HepG2 (cell line): Measurements from ENCODE around the gene ADORA3. TPM values are rescaled to one million over a fixed set of nuclear protein-coding genes. Genes with fewer than 3 reads are reported as not detected.

Experiments
- ARNT ChIP-seq: fragments of 450-650 bp; IDR thresholded peaks from 2 replicates; pipeline ENCODE4 v1.6.1; 2017
- BHLHE40 ChIP-seq: IDR thresholded peaks from 2 replicates; pipeline ENCODE4 v1.6.1; 2011; ENCODE audit warnings: low read length, improper control_type of control experiment
- FLYWCH1 ChIP-seq: sonication (generic); formaldehyde crosslinking; IDR thresholded peaks from 2 replicates; pipeline ENCODE4 v1.8.1; 2023; ENCODE audit warnings: mild to moderate bottlenecking, missing genetic modification reagents
- FOXA1 ChIP-seq, 2 experiments: fragments of 450-650 bp in 1 of 2; sonication (generic) in 1 of 2; formaldehyde crosslinking in 1 of 2; IDR thresholded peaks; 2 replicates each; pipeline versions ENCODE4 v1.4.0 to v1.6.1; 2016 to 2020; ENCODE audit warnings: missing genetic modification reagents in 1 of 2
- GATAD2A ChIP-seq: IDR thresholded peaks from 2 replicates; pipeline ENCODE4 v1.6.1; 2016
- HNF4G ChIP-seq, 2 experiments: sonication (generic) in 1 of 2; formaldehyde crosslinking in 1 of 2; IDR thresholded peaks; 2 replicates each; pipeline versions ENCODE4 v1.4.0 to v1.6.1; 2011 to 2020; ENCODE audit warnings: borderline replicate concordance in 2 of 2, low read depth in 2 of 2, mild to moderate bottlenecking in 2 of 2, low read length in 1 of 2, missing genetic modification reagents in 1 of 2, moderate library complexity in 1 of 2
- HNRNPL ChIP-seq: fragments of 200-400 bp; formaldehyde crosslinking; IDR thresholded peaks from 2 replicates; pipeline ENCODE4 v1.6.1; 2017; ENCODE audit warnings: mild to moderate bottlenecking, low read depth, low read length
- KLF15 ChIP-seq: sonication (generic); formaldehyde crosslinking; IDR thresholded peaks from 2 replicates; pipeline ENCODE4 v1.8.1; 2023; ENCODE audit warnings: borderline replicate concordance, mild to moderate bottlenecking, inconsistent platforms, missing genetic modification reagents, mixed read lengths
- NFIC ChIP-seq: IDR thresholded peaks from 2 replicates; pipeline ENCODE4 v1.6.1; 2012; ENCODE audit warnings: mild to moderate bottlenecking, low read length, inconsistent platforms
- PHB2 ChIP-seq: fragments of 450-650 bp; IDR thresholded peaks from 2 replicates; pipeline ENCODE4 v1.6.1; 2018; ENCODE audit not compliant: partially characterized antibody
- PRDM10 ChIP-seq: sonication (generic); formaldehyde crosslinking; IDR thresholded peaks from 2 replicates; pipeline ENCODE4 v1.4.0; 2020; ENCODE audit warnings: low read depth, missing genetic modification reagents
- PRDM4 ChIP-seq: sonication (generic); formaldehyde crosslinking; IDR thresholded peaks from 2 replicates; pipeline ENCODE4 v1.9.0; 2021; ENCODE audit warnings: missing genetic modification reagents, borderline replicate concordance
- RFX5 ChIP-seq: IDR thresholded peaks from 2 replicates; pipeline ENCODE4 v1.6.1; 2011; ENCODE audit warnings: low read depth, low read length, improper control_type of control experiment
- SAP130 ChIP-seq: IDR thresholded peaks from 2 replicates; pipeline ENCODE4 v1.6.1; 2016; ENCODE audit warnings: low read depth
- SMARCE1 ChIP-seq: fragments of 450-650 bp; IDR thresholded peaks from 2 replicates; pipeline ENCODE4 v1.6.1; 2017; ENCODE audit warnings: borderline replicate concordance
- TMF1 ChIP-seq: sonication (generic); formaldehyde crosslinking; IDR thresholded peaks from 2 replicates; pipeline ENCODE4 v1.8.1; 2022; ENCODE audit warnings: low read depth, missing genetic modification reagents
- ZFP36L1 ChIP-seq: sonication (generic); formaldehyde crosslinking; IDR thresholded peaks from 2 replicates; pipeline ENCODE4 v1.8.0; 2022; ENCODE audit warnings: mild to moderate bottlenecking, missing genetic modification reagents, moderate library complexity
- ZFP36L2 ChIP-seq: sonication (generic); formaldehyde crosslinking; IDR thresholded peaks from 2 replicates; pipeline ENCODE4 v1.4.0; 2020; ENCODE audit warnings: missing genetic modification reagents
- ZMYM2 ChIP-seq: sonication (generic); formaldehyde crosslinking; IDR thresholded peaks from 2 replicates; pipeline ENCODE4 v1.8.0; 2022; ENCODE audit warnings: mild to moderate bottlenecking, missing genetic modification reagents
- ZMYM3 ChIP-seq: sonication (generic); formaldehyde crosslinking; IDR thresholded peaks from 2 replicates; pipeline ENCODE4 v1.5.1; 2020; ENCODE audit warnings: mild to moderate bottlenecking, missing genetic modification reagents
- ZNF710 ChIP-seq: sonication (generic); formaldehyde crosslinking; IDR thresholded peaks from 2 replicates; pipeline ENCODE4 v1.5.0; 2020; ENCODE audit warnings: mild to moderate bottlenecking, missing genetic modification reagents, borderline replicate concordance
- ZSCAN12 ChIP-seq: sonication (generic); formaldehyde crosslinking; IDR thresholded peaks from 2 replicates; pipeline ENCODE4 v1.9.0; 2021; ENCODE audit warnings: mild to moderate bottlenecking, missing genetic modification reagents
- polyA plus RNA-seq, 8 experiments: library from polyadenylated mRNA; depleted of rRNA in 3 of 8; stranded (reverse) in 7 of 8; unstranded in 1 of 8; fragments of >200 nt; fragmentation: Illumina TruSeq in 4 of 8; extraction: Trizol in 4 of 8; gene quantifications; 2 replicates each; pipeline versions ENCODE4 v1.2.1 to v1.2.3, GENCODE V29; 2011 to 2016; ENCODE audit warnings: low read depth in 4 of 8, missing spikeins in 1 of 8, mixed read lengths in 1 of 8; ENCODE audit not compliant: insufficient read depth in 1 of 8
- total RNA-seq, 5 experiments: library from RNA; depleted of rRNA; stranded (reverse); fragments of >200 nt; fragmentation: Illumina TruSeq; extraction: Trizol; gene quantifications; 2 replicates each; pipeline ENCODE4 v1.2.3, GENCODE V29; 2016; ENCODE audit warnings: low read depth in 1 of 5

ADORA3 gene
- total and polyA plus RNA-seq, 2 of the 13 experiments (the other 11 are each of a cell fraction or from before 2014, with no cell fraction given), result not detected

- no peak; the same call in 1 of the 2 replicates for TF ChIP-seq PRDM10
- TF ChIP-seq NFIC, result no peak
- peak; percentile 80 for TF ChIP-seq SAP130 (CRISPR knock-in tag)
- 0 out of 2 replicates have a peak, but pooled peaks have one; percentile 22 for TF ChIP-seq HNRNPL
- no peak for TF ChIP-seq ZSCAN12
- no peak for TF ChIP-seq ZFP36L1 (CRISPR knock-in tag)
- no peak for TF ChIP-seq FLYWCH1 (CRISPR knock-in tag)
- TF ChIP-seq BHLHE40, result 0 out of 2 replicates have a peak, but pooled peaks have one; percentile 28
- no peak for TF ChIP-seq SMARCE1
- TF ChIP-seq GATAD2A (CRISPR knock-in tag), result peak; percentile 67
- TF ChIP-seq ZMYM3 (CRISPR knock-in tag), result peak; percentile 74
- peak; percentile 79; the same call in 1 of the 2 replicates for TF ChIP-seq ZNF710 (CRISPR knock-in tag)
- no peak for TF ChIP-seq KLF15 (CRISPR knock-in tag)
- no peak for TF ChIP-seq PHB2
- TF ChIP-seq ZMYM2 (CRISPR knock-in tag), result no peak
- no peak for TF ChIP-seq PRDM4 (CRISPR knock-in tag)
- no peak for TF ChIP-seq TMF1 (CRISPR knock-in tag)
- peak; percentile 84; the same call in 1 of the 2 replicates for TF ChIP-seq HNF4G (IDR thresholded peaks at IDR 0.05; ENCODE audit: borderline replicate concordance, low read depth, low read length)
- peak; percentile 78; the same call in 1 of the 2 replicates for TF ChIP-seq HNF4G (CRISPR knock-in tag; IDR thresholded peaks at IDR 0.05; ENCODE audit: borderline replicate concordance, low read depth)
- TF ChIP-seq ARNT, result no peak
- no peak for TF ChIP-seq FOXA1 (IDR thresholded peaks at IDR 0.05)
- no peak for TF ChIP-seq FOXA1 (CRISPR knock-in tag; IDR thresholded peaks at IDR 0.05)
- TF ChIP-seq RFX5, result no peak
- no peak for TF ChIP-seq ZFP36L2 (CRISPR knock-in tag)
These were observed 32.1 kb upstream of the ADORA3 start (continued) for GRCh38 chr1:111535256-111536191.
